Type B pancreatic cell (in vitro differentiated cells): ENCODE results near the gene HIVEP2. TPM values are rescaled to one million over a fixed set of nuclear protein-coding genes. Genes with fewer than 3 reads are reported as not detected.

Experiments
- DNase-seq: peaks from one replicate; pipeline ENCODE4 v3.0.0; 2021; ENCODE audit warnings: mixed read lengths; ENCODE audit not compliant: unreplicated experiment; ENCODE audit errors: extremely low spot score
- H3K27ac Mint-ChIP-seq: 2 replicates; pipeline ENCODE4 v1.8.0; 2021; ENCODE audit warnings: mild to moderate bottlenecking, mixed read lengths
- H3K27me3 Mint-ChIP-seq: 2 replicates; pipeline ENCODE4 v1.8.0; 2021; ENCODE audit warnings: mixed read lengths
- H3K36me3 Mint-ChIP-seq: 2 replicates; pipeline ENCODE4 v1.8.0; 2021; ENCODE audit warnings: mixed read lengths
- H3K4me1 Mint-ChIP-seq: one replicate; pipeline ENCODE4 v1.8.0; 2021; ENCODE audit warnings: mixed read lengths; ENCODE audit not compliant: unreplicated experiment
- H3K4me3 Mint-ChIP-seq: 2 replicates; pipeline ENCODE4 v1.8.0; 2021; ENCODE audit warnings: mild to moderate bottlenecking, mixed read lengths
- H3K9me3 Mint-ChIP-seq: 2 replicates; pipeline ENCODE4 v1.8.0; 2021; ENCODE audit warnings: mixed read lengths
- total RNA-seq: library from RNA; stranded (reverse); gene quantifications from 2 replicates; pipeline ENCODE4 v1.2.1, GENCODE V29; 2021; ENCODE audit warnings: low replicate concordance
- TF ChIP-seq, protein P1 (sequence below): fragments of 200-600 bp; sonication (generic); conservative IDR thresholded peaks from 2 replicates; pipeline ENCODE4 v1.5.0; 2021; ENCODE audit warnings: antibody characterized with exemption, mild to moderate bottlenecking

HIVEP2 gene
- total RNA-seq, 1 donor from 2014 or later = 12.3 TPM

DNA sequence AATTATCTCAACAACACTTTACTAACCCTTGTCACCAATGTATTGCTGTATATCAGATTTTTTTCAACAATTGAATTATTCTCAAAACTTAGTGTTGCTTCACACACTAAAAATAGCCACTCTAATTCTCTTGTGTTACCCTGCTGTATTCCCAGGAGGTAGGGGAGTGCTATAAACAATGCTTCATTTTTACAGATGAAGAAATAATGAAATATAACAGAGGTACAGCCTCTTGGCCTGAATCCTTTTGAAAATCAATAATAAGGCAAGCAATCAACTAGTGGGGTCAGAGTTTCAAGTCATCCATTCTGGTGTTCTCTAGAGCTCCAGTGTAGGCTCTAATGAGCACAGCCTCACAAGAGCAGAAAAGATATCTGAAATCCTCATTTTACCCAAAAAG, 10.9 kb downstream of the HIVEP2 start:
- Mint-ChIP-seq H3K27ac (no peak overlapping the region), H3K4me1 (no peaks in the 10 kb centered on the region)

DNA sequence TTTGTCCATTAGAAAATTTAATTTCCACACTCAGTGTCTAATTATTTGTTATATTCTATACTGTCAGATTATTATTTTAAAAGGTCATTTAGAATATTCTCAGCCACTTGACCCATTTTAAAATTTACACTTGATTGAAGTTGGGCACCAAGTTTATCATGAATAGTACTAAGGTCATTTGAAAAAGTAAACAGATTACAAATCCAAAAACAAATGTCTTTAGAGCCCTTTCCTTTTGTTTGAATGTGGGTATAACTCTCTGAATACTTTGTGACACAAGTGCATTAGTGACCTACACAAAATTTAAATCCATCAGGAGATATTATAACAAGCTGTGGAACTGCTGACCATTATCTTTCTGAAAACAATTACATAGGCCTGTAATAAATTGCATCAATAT, 11.3 kb downstream of the HIVEP2 start:
- H3K4me1 Mint-ChIP-seq = no peaks in the 10 kb centered on the region
- peaks cover 5% of the 10 kb centered on the region for H3K9me3 Mint-ChIP-seq
- peaks cover 11% of the 10 kb centered on the region for H3K36me3 Mint-ChIP-seq
- no peak for DNase-seq
- H3K4me3 Mint-ChIP-seq = no peak overlapping the region
- TF ChIP-seq, protein P1, sequence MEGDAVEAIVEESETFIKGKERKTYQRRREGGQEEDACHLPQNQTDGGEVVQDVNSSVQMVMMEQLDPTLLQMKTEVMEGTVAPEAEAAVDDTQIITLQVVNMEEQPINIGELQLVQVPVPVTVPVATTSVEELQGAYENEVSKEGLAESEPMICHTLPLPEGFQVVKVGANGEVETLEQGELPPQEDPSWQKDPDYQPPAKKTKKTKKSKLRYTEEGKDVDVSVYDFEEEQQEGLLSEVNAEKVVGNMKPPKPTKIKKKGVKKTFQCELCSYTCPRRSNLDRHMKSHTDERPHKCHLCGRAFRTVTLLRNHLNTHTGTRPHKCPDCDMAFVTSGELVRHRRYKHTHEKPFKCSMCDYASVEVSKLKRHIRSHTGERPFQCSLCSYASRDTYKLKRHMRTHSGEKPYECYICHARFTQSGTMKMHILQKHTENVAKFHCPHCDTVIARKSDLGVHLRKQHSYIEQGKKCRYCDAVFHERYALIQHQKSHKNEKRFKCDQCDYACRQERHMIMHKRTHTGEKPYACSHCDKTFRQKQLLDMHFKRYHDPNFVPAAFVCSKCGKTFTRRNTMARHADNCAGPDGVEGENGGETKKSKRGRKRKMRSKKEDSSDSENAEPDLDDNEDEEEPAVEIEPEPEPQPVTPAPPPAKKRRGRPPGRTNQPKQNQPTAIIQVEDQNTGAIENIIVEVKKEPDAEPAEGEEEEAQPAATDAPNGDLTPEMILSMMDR = no peak
- peaks cover 6% of the 10 kb centered on the region for H3K27me3 Mint-ChIP-seq
- no peak overlapping the region for H3K27ac Mint-ChIP-seq

More for the DNA sequence above, 10.9 kb downstream of the HIVEP2 start:
- peaks cover 11% of the 10 kb centered on the region for H3K36me3 Mint-ChIP-seq
- DNase-seq = no peak
- peaks cover 5% of the 10 kb centered on the region for H3K9me3 Mint-ChIP-seq
- no peak overlapping the region for H3K4me3 Mint-ChIP-seq
- TF ChIP-seq, protein P1 = no peak
- peaks cover 4% of the 10 kb centered on the region for H3K27me3 Mint-ChIP-seq

DNA sequence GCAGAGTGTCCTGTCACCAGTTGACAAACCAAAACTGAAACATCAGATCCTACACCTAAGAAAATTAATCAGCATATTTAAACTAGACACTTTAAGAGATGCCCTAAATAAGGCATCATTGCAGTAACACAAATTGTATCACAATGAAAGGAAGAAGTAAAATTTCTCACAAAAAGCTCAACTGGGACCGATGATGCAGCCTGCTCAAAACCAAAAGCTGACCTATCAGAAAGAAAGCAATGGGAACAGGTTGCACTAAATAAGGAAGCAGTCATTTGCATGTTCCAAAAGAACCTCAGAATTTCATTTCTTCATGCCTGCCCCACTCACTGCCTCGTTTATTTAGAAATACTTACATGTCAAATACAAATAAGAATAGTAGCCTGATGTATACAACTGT, 12.1 kb downstream of the HIVEP2 start:
- TF ChIP-seq, protein P1 = no peak
- Mint-ChIP-seq H3K36me3 (peaks cover 11% of the 10 kb centered on the region), H3K27ac (no peak overlapping the region), H3K4me3 (no peak overlapping the region), H3K4me1 (peaks cover 3% of the 10 kb centered on the region), H3K9me3 (peaks cover 5% of the 10 kb centered on the region), H3K27me3 (peaks cover 7% of the 10 kb centered on the region)
- no peak for DNase-seq

DNA sequence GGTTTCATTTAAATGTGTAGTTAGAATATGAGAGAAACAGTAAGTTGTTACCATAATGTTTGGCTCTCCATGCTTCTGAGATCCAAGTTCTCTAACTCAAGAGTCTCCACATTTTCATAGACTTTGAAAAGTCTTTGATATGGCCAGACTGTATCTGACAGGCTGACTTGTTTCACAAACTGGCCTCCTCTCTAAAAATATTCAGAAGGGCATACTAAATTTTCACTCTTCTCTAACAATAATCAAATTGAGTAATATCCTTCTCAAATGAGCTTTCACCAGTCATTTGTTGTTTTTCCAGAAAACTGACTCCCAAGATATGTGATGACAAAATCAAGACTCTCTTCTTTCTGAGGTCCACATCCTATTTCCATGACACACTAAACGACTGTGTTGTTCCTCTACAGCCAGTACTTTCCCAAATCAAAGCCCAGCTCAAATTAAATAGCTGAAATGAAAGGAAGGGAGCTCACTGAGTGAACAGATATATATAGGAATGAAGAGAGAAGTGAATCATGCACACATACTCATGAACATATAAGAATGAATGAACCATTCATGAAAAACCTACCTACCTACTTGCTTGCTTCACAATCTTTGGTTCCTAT, 15.1 kb downstream of the HIVEP2 start:
- Mint-ChIP-seq H3K27me3 (peaks cover 11% of the 10 kb centered on the region), H3K4me3 (no peak overlapping the region), H3K27ac (no peak overlapping the region), H3K4me1 (peaks cover 15% of the 10 kb centered on the region), H3K36me3 (peaks cover 10% of the 10 kb centered on the region), H3K9me3 (peaks cover 5% of the 10 kb centered on the region)
- no peak for DNase-seq
- TF ChIP-seq, protein P1 = no peak

DNA sequence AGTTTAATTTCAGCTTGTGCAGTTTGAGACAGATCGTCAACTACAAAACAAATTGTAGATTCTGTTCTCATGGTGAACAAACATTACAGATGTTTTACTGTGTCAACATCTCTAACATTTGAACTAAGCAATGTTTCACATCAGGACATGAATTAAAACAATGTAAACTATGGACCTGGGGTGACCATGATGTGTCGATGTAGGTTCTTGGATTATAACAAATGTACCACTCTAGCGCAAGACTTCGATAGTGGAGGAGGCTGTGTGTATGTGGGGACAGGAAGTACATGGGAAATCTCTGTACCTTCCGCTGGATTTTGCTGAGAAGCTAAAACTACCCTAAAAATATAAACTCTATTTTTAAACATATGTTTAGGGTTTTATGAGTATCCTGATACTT, 17.1 kb downstream of the HIVEP2 start:
- Mint-ChIP-seq H3K9me3 (no peaks in the 10 kb centered on the region), H3K27ac (no peak overlapping the region), H3K27me3 (peaks cover 11% of the 10 kb centered on the region), H3K4me3 (peak overlapping the region; percentile 92), H3K36me3 (peaks cover 3% of the 10 kb centered on the region), H3K4me1 (peaks cover 15% of the 10 kb centered on the region)
- no peak for DNase-seq
- TF ChIP-seq, protein P1 = no peak

DNA sequence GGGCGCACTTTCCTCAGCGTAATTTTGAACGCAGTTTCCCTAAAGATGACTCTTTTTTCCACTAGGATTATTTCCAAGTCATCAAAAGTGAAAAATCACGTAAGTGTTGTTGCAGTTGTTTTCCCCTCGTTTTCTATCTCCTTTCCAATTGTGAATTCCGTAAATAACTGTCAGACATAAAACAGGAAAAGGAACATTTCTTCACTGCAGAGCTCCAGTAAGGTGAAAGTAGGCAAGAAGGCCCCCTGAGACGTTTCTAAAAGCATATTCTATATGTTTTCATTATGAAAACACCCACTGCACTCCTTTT, 17.8 kb downstream of the HIVEP2 start:
- DNase-seq = no peak
- Mint-ChIP-seq H3K4me3 (peak overlapping the region; percentile 92), H3K4me1 (peaks cover 15% of the 10 kb centered on the region), H3K27ac (peak overlapping the region; percentile 77), H3K9me3 (no peaks in the 10 kb centered on the region), H3K27me3 (peaks cover 11% of the 10 kb centered on the region), H3K36me3 (peaks cover 3% of the 10 kb centered on the region)
- TF ChIP-seq, protein P1 = no peak
